H9 (cell line): Measurements from ENCODE around the gene ITCH. TPM values are rescaled to one million over a fixed set of nuclear protein-coding genes. Genes with fewer than 3 reads are reported as not detected.
A peak's percentile ranks its signal among the peaks of the same experiment; 100 is the strongest.

Experiments used
- DNase-seq: peaks from one replicate; pipeline ENCODE4 v3.0.0-alpha.2; 2017
- H2AFZ ChIP-seq: one replicate; pipeline ENCODE4 v1.6.1; 2013; ENCODE audit warnings: mild to moderate bottlenecking, low read length, control low read depth, moderate library complexity
- H2AK5ac ChIP-seq: 2 replicates; pipeline ENCODE4 v1.6.1; 2013; ENCODE audit warnings: low read length, control low read depth, mixed read lengths; ENCODE audit not compliant: insufficient read length
- H2BK120ac ChIP-seq: one replicate; pipeline ENCODE4 v1.6.1; 2013; ENCODE audit warnings: low read depth, mild to moderate bottlenecking, low read length, control low read depth, inconsistent platforms; ENCODE audit not compliant: poor library complexity, severe bottlenecking
- H2BK12ac ChIP-seq: 2 replicates; pipeline ENCODE4 v1.6.1; 2013; ENCODE audit warnings: low read length, control low read depth, mixed read lengths, low read depth; ENCODE audit not compliant: insufficient read length
- H2BK15ac ChIP-seq: 2 replicates; pipeline ENCODE4 v1.6.1; 2013; ENCODE audit warnings: low read depth, low read length, control low read depth
- H2BK20ac ChIP-seq: one replicate; pipeline ENCODE4 v1.6.1; 2013; ENCODE audit warnings: low read depth, mild to moderate bottlenecking, low read length, control low read depth, inconsistent platforms; ENCODE audit not compliant: poor library complexity, severe bottlenecking
- H2BK5ac ChIP-seq: 2 replicates; pipeline ENCODE4 v1.6.1; 2013; ENCODE audit warnings: low read length, control low read depth, mixed read lengths; ENCODE audit not compliant: insufficient read length
- H3K14ac ChIP-seq: 2 replicates; pipeline ENCODE4 v1.6.1; 2013; ENCODE audit warnings: low read length, control low read depth; ENCODE audit not compliant: insufficient read depth
- H3K18ac ChIP-seq: 2 replicates; pipeline ENCODE4 v1.6.1; 2013; ENCODE audit warnings: low read depth, mild to moderate bottlenecking, mixed read lengths, low read length, control low read depth; ENCODE audit not compliant: insufficient read length
- H3K23ac ChIP-seq: 2 replicates; pipeline ENCODE4 v1.6.1; 2013; ENCODE audit warnings: low read length, control low read depth, mixed read lengths, low read depth; ENCODE audit not compliant: insufficient read length
- H3K23me2 ChIP-seq: 2 replicates; pipeline ENCODE4 v1.6.1; 2013; ENCODE audit warnings: low read depth, mild to moderate bottlenecking, mixed read lengths, low read length, control low read depth; ENCODE audit not compliant: insufficient read length, poor library complexity, severe bottlenecking
- H3K27ac ChIP-seq: 2 replicates; pipeline ENCODE4 v1.5.1; 2013; ENCODE audit warnings: low read length, control low read depth, mixed read lengths, low read depth; ENCODE audit not compliant: insufficient read length
- H3K27me3 ChIP-seq: 2 replicates; pipeline ENCODE4 v1.6.1; 2013; ENCODE audit warnings: low read length, control low read depth, inconsistent platforms; ENCODE audit not compliant: insufficient read depth
- H3K4ac ChIP-seq: 2 replicates; pipeline ENCODE4 v1.6.1; 2013; ENCODE audit warnings: low read depth, mild to moderate bottlenecking, control low read depth, inconsistent platforms, low read length, moderate library complexity
- H3K4me1 ChIP-seq: 2 replicates; pipeline ENCODE4 v1.6.1; 2013; ENCODE audit warnings: low read length, control low read depth, inconsistent platforms; ENCODE audit not compliant: insufficient read depth
- H3K4me2 ChIP-seq: 2 replicates; pipeline ENCODE4 v1.6.1; 2013; ENCODE audit warnings: low read length, control low read depth, mixed read lengths; ENCODE audit not compliant: insufficient read length, insufficient read depth
- H3K56ac ChIP-seq: 2 replicates; pipeline ENCODE4 v1.6.1; 2013; ENCODE audit warnings: low read depth, mild to moderate bottlenecking, mixed read lengths, low read length, control low read depth; ENCODE audit not compliant: insufficient read length
- H3K79me1 ChIP-seq: 2 replicates; pipeline ENCODE4 v1.6.1; 2013; ENCODE audit warnings: low read depth, mild to moderate bottlenecking, moderate library complexity, low read length, control low read depth, inconsistent platforms; ENCODE audit not compliant: insufficient read depth, poor library complexity, severe bottlenecking
- H3K79me2 ChIP-seq: 2 replicates; pipeline ENCODE4 v1.6.1; 2013; ENCODE audit warnings: low read length, control low read depth, inconsistent platforms; ENCODE audit not compliant: insufficient read depth
- H3K9ac ChIP-seq: 2 replicates; pipeline ENCODE4 v1.6.1; 2013; ENCODE audit warnings: low read length, control low read depth, mixed read lengths; ENCODE audit not compliant: insufficient read length; ENCODE audit errors: extremely low read depth
- H3K9me3 ChIP-seq: one replicate; pipeline ENCODE4 v1.6.1; 2013; ENCODE audit warnings: low read depth, low read length, inconsistent platforms; ENCODE audit not compliant: control insufficient read depth
- H3T11ph ChIP-seq: one replicate; pipeline ENCODE4 v1.6.1; 2013; ENCODE audit warnings: mild to moderate bottlenecking, low read length, control low read depth, inconsistent platforms
- H4K20me1 ChIP-seq: one replicate; pipeline ENCODE4 v1.6.1; 2013; ENCODE audit not compliant: control insufficient read depth, insufficient read length, insufficient read depth
- H4K5ac ChIP-seq: 2 replicates; pipeline ENCODE4 v1.6.1; 2013; ENCODE audit warnings: low read depth, mild to moderate bottlenecking, mixed read lengths, low read length, control low read depth; ENCODE audit not compliant: insufficient read length
- H4K8ac ChIP-seq: replicated peaks from 2 replicates; pipeline ENCODE4 v1.6.1; 2013; ENCODE audit warnings: low read length, control low read depth, mixed read lengths, low read depth; ENCODE audit not compliant: insufficient read length
- H4K91ac ChIP-seq: 2 replicates; pipeline ENCODE4 v1.6.1; 2013; ENCODE audit warnings: low read depth, mild to moderate bottlenecking, moderate library complexity, mixed read lengths, low read length, control low read depth; ENCODE audit not compliant: insufficient read length
- H3K27ac Mint-ChIP-seq, 3 experiments: 2 replicates in 2 of 3; 3 replicates in 1 of 3; pipeline ENCODE4 v1.8.0; 2020 to 2021; ENCODE audit warnings: mixed read lengths in 3 of 3, mild to moderate bottlenecking in 1 of 3, moderate library complexity in 1 of 3
- H3K27me3 Mint-ChIP-seq: 2 replicates; pipeline ENCODE4 v1.8.0; 2021; ENCODE audit warnings: low read depth, mild to moderate bottlenecking, moderate library complexity, mixed read lengths
- H3K36me3 Mint-ChIP-seq, 3 experiments: 2 replicates in 2 of 3; 3 replicates in 1 of 3; pipeline ENCODE4 v1.8.0; 2020 to 2021; ENCODE audit warnings: low read depth in 3 of 3, mixed read lengths in 3 of 3; ENCODE audit not compliant: insufficient read depth in 1 of 3
- H3K4me1 Mint-ChIP-seq, 2 experiments: 2 replicates each; pipeline ENCODE4 v1.8.0; 2020; ENCODE audit warnings: mixed read lengths in 2 of 2
- H3K4me3 Mint-ChIP-seq, 2 experiments: 2 replicates in 1 of 2; 3 replicates in 1 of 2; pipeline ENCODE4 v1.8.0; 2020 to 2021; ENCODE audit warnings: mild to moderate bottlenecking in 2 of 2, mixed read lengths in 2 of 2, moderate library complexity in 1 of 2
- H3K9me3 Mint-ChIP-seq, 2 experiments: 2 replicates in 1 of 2; 3 replicates in 1 of 2; pipeline ENCODE4 v1.8.0; 2020; ENCODE audit warnings: mild to moderate bottlenecking in 2 of 2, mixed read lengths in 2 of 2, moderate library complexity in 1 of 2
- CTCF ChIP-seq: fragments of 200-600 bp; sonication (generic); conservative IDR thresholded peaks from 3 replicates; pipeline ENCODE4 v1.8.0; 2021; ENCODE audit warnings: antibody characterized with exemption, mild to moderate bottlenecking
- WGBS: extraction: QIAGEN DNeasy Blood & Tissue Kit; methylation state at CpG from one replicate; pipeline ENCODE4 v1.1.7; 2013; ENCODE audit warnings: missing lambda C conversion rate, low lambda C conversion rate, mixed read lengths; ENCODE audit not compliant: insufficient read length; ENCODE audit errors: extremely low coverage; 5-methylcytosine and 5-hydroxymethylcytosine counted together
- total RNA-seq: library from RNA; stranded (reverse); gene quantifications from 2 replicates; pipeline ENCODE4 v1.2.1, GENCODE V29; 2021

Gene ITCH
- total RNA-seq, 1 experiment from 2014 or later = 55.9 TPM

- no peak overlapping the region for H3K27ac ChIP-seq
- Mint-ChIP-seq H3K9me3 (no peaks in the 10 kb centered on the region), H3K36me3 (peaks cover 7 to 37% (median 23%) of the 10 kb centered on the region in 3 experiments; a peak in 5 of 7 replicates), H3K4me3 (no peak overlapping the region), H3K27ac (peak overlapping the region in 1 of 3 experiments; percentile 84; a peak in 2 of 7 replicates), H3K27me3 (no peaks in the 10 kb centered on the region), H3K4me1 (peaks cover 9 to 12% of the 10 kb centered on the region in 2 experiments; a peak in 2 of 4 replicates)
- no peaks in the 10 kb centered on the region for H3K4me1 ChIP-seq
- H3K14ac ChIP-seq = no peak overlapping the region
- DNase-seq = no peak
- H4K5ac ChIP-seq = no peak overlapping the region
- TF ChIP-seq CTCF = no peak
- no peak overlapping the region for H3K23ac ChIP-seq
- H2BK15ac ChIP-seq = no peak overlapping the region
- no peak overlapping the region for H3K56ac ChIP-seq
- H2BK5ac ChIP-seq = no peak overlapping the region
- H4K20me1 ChIP-seq = no peaks in the 10 kb centered on the region
- H3K79me1 ChIP-seq = no peaks in the 10 kb centered on the region
- H2BK120ac ChIP-seq = no peak overlapping the region
- H3K18ac ChIP-seq = no peak overlapping the region
- no peak overlapping the region for H3K4me2 ChIP-seq
- H3K27me3 ChIP-seq = no peaks in the 10 kb centered on the region
- WGBS = no CpG with 5 or more reads among the region's 3 CpGs
- H4K91ac ChIP-seq = no peak overlapping the region
- H2AK5ac ChIP-seq = no peak overlapping the region
- H3K4ac ChIP-seq = no peak overlapping the region
- no peak overlapping the region for H3T11ph ChIP-seq
- no peak overlapping the region for H2BK12ac ChIP-seq
- H3K79me2 ChIP-seq = peaks cover 2% of the 10 kb centered on the region; the same call in 1 of the 2 replicates
- no peaks in the 10 kb centered on the region for H3K9me3 ChIP-seq
- H2BK20ac ChIP-seq = no peak overlapping the region
- H2AFZ ChIP-seq = no peak overlapping the region
- no peak overlapping the region for H4K8ac ChIP-seq
- H3K23me2 ChIP-seq = no peaks in the 10 kb centered on the region
- no peak overlapping the region for H3K9ac ChIP-seq
Measured at GRCh38 chr20:34389954-34390555, 27.0 kb downstream of the ITCH start.
